B cell (primary cell): ENCODE data around the gene RPL32. TPM values are rescaled to one million over a fixed set of nuclear protein-coding genes. Genes with fewer than 3 reads are reported as not detected.

Experiments used
- ATAC-seq: fragments of 200-7000 bp; cut with Tn5 transposase; one replicate; pipeline ENCODE4 v1.10.0; 2021; ENCODE audit warnings: low read depth, mild to moderate bottlenecking, moderate number of reproducible peaks, moderate library complexity
- CTCF ChIA-PET: fragments of 350-600 bp; sonication (Branson Sonifier 250); formaldehyde crosslinking; loops from one replicate; lab custom pipeline; 2021; ENCODE audit warnings: antibody characterized with exemption, inconsistent platforms; lab: Charles Lee
- POLR2A ChIA-PET: fragments of 350-600 bp; sonication (Branson Sonifier 250); formaldehyde crosslinking; loops from one replicate; lab custom pipeline; 2021; ENCODE audit warnings: antibody characterized with exemption; lab: Charles Lee
- DNase-seq: peaks from one replicate; pipeline ENCODE4 v3.0.0; 2013
- H2AFZ ChIP-seq: 2 replicates; pipeline ENCODE4 v1.6.1; 2012; ENCODE audit warnings: mild to moderate bottlenecking, low read depth, low read length; ENCODE audit not compliant: insufficient read depth, poor library complexity, severe bottlenecking
- H3K27ac ChIP-seq, 2 donors: 1 replicate in 1 of 2; 2 replicates in 1 of 2; pipeline ENCODE4 v1.5.1; 2012 to 2013; ENCODE audit warnings: low read length in 2 of 2, mild to moderate bottlenecking in 2 of 2, moderate library complexity in 1 of 2
- H3K27me3 ChIP-seq, 4 experiments: fragments of 200-600 bp in 1 of 4; sonication (generic) in 1 of 4; replicated peaks in 1 of 4; 1 replicate in 2 of 4; 2 replicates in 2 of 4; pipeline versions ENCODE4 v1.6.1 to v1.7.0; 2013 to 2016; ENCODE audit warnings: low read length in 3 of 4, mild to moderate bottlenecking in 2 of 4, mixed read lengths in 1 of 4, moderate library complexity in 1 of 4; ENCODE audit not compliant: insufficient read depth in 4 of 4, control insufficient read depth in 3 of 4; ENCODE audit errors: control extremely low read depth in 1 of 4
- H3K36me3 ChIP-seq, 2 experiments: replicated peaks in 1 of 2; 1 replicate in 1 of 2; 2 replicates in 1 of 2; pipeline versions ENCODE4 v1.6.1 to v1.7.1; 2013; ENCODE audit warnings: low read length in 1 of 2; ENCODE audit not compliant: insufficient read depth in 2 of 2, control insufficient read depth in 1 of 2; ENCODE audit errors: control extremely low read depth in 1 of 2, extremely low read depth in 1 of 2
- H3K4me1 ChIP-seq, 2 donors: fragments of 200-600 bp in 1 of 2; sonication (generic) in 1 of 2; 1 replicate in 1 of 2; 2 replicates in 1 of 2; pipeline versions ENCODE4 v1.5.1 to v1.6.1; 2013 to 2017; ENCODE audit warnings: low read length in 2 of 2; ENCODE audit not compliant: control insufficient read depth in 2 of 2, insufficient read depth in 2 of 2
- H3K4me2 ChIP-seq: replicated peaks from 2 replicates; pipeline ENCODE3; 2012; ENCODE audit warnings: mild to moderate bottlenecking, low read depth, low read length; ENCODE audit not compliant: poor library complexity, severe bottlenecking
- H3K4me3 ChIP-seq, 5 experiments: fragments of 200-600 bp in 1 of 5; sonication (generic) in 1 of 5; 1 replicate in 3 of 5; 2 replicates in 2 of 5; pipeline versions ENCODE4 v1.5.1 to v1.7.0; 2011 to 2016; ENCODE audit warnings: low read length in 4 of 5, mild to moderate bottlenecking in 4 of 5, low read depth in 2 of 5, control low read depth in 1 of 5, moderate library complexity in 1 of 5; ENCODE audit not compliant: insufficient read depth in 1 of 5; ENCODE audit errors: control extremely low read depth in 1 of 5, extremely low read depth in 1 of 5
- H3K79me2 ChIP-seq: fragments of 200-600 bp; sonication (generic); one replicate; pipeline ENCODE4 v1.6.0; 2016; ENCODE audit warnings: low read length; ENCODE audit not compliant: control insufficient read depth, insufficient read depth
- H3K9ac ChIP-seq: fragments of 200-600 bp; sonication (generic); 2 replicates; pipeline ENCODE4 v1.6.1; 2017; ENCODE audit warnings: mild to moderate bottlenecking, low read length, moderate library complexity
- H3K9me3 ChIP-seq, 3 donors: one replicate each; pipeline versions ENCODE4 v1.6.1 to v1.7.1; 2013; ENCODE audit warnings: low read length in 2 of 3; ENCODE audit not compliant: control insufficient read depth in 2 of 3, insufficient read depth in 1 of 3; ENCODE audit errors: control extremely low read depth in 1 of 3
- H4K20me1 ChIP-seq: 2 replicates; pipeline ENCODE4 v1.6.0; 2012; ENCODE audit warnings: mild to moderate bottlenecking, low read length; ENCODE audit not compliant: insufficient read depth, control insufficient read depth, poor library complexity, severe bottlenecking
- H3K27ac Mint-ChIP-seq: one replicate; pipeline ENCODE4 v1.8.0; 2021; ENCODE audit warnings: mixed read lengths
- H3K27me3 Mint-ChIP-seq: one replicate; pipeline ENCODE4 v1.8.0; 2021; ENCODE audit warnings: mixed read lengths
- H3K4me1 Mint-ChIP-seq: one replicate; pipeline ENCODE4 v1.8.0; 2021; ENCODE audit warnings: mixed read lengths
- H3K4me3 Mint-ChIP-seq: one replicate; pipeline ENCODE4 v1.8.0; 2021; ENCODE audit warnings: mixed read lengths
- H3K9me3 Mint-ChIP-seq: one replicate; pipeline ENCODE4 v1.8.0; 2022; ENCODE audit warnings: mixed read lengths; ENCODE audit not compliant: insufficient read depth
- EZH2 ChIP-seq: IDR thresholded peaks from 2 replicates; pipeline ENCODE4 v1.6.1; 2012; ENCODE audit warnings: borderline replicate concordance, low read depth, mild to moderate bottlenecking, moderate library complexity, low read length; ENCODE audit not compliant: insufficient read depth, poor library complexity, severe bottlenecking
- WGBS: methylation state at CpG from one replicate; pipeline ENCODE4 v1.1.5; 2013; ENCODE audit warnings: missing lambda C conversion rate; ENCODE audit not compliant: insufficient coverage; 5-methylcytosine and 5-hydroxymethylcytosine counted together
- intact Hi-C: fragments of 100-400 bp; cut with micrococcal nuclease; formaldehyde crosslinking; loops from one replicate; pipeline ENCODE4 v1.10.0; 2022
- polyA plus RNA-seq: library from polyadenylated mRNA; depleted of rRNA; stranded (reverse); fragments of >200 nt; gene quantifications from 2 replicates; pipeline ENCODE4 v1.2.3, GENCODE V29; 2012
- total RNA-seq, 2 donors: library from RNA; stranded (reverse); fragments of 120-200 nt in 1 of 2; gene quantifications; 1 replicate in 1 of 2; 2 replicates in 1 of 2; pipeline versions ENCODE4 v1.2.3 to v1.2.4, GENCODE V29; 2013 to 2022
- TF ChIP-seq, protein P1 (sequence below): fragments of 200-600 bp; IDR thresholded peaks from one replicate; pipeline ENCODE4 v1.8.0; 2022; ENCODE audit warnings: antibody characterized with exemption, mild to moderate bottlenecking

The RPL32 gene
- total and polyA plus RNA-seq, 2 donors (not counting 1 experiment from before 2014, with no cell fraction given) = 2,160 to 2,756 TPM

DNA sequence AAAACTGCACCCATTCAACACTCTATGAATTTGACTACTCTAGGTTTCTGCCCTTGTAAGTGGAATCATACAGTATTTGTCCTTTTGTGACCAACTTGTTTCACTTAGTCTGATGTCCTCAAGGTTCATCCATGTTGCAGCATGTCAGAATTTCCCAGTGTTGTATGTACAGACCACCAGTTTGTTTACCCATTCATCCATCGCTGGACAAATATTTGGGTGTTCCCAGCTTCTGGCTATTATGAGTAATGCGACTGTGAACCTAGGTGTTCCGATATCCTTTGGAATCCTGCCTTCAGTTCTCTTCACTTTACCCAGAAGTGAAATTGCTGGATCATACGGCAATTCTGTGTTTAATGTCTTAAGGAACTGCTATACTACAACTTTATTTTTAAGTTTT lies 12.6 kb downstream of the RPL32 start:
- no peak overlapping the region for H3K9ac ChIP-seq
- WGBS = 100% methylated on average over 1 of the region's 4 CpGs
- H3K79me2 ChIP-seq = no peaks in the 10 kb centered on the region
- Mint-ChIP-seq H3K4me3 (no peak overlapping the region), H3K27me3 (no peaks in the 10 kb centered on the region), H3K9me3 (no peaks in the 10 kb centered on the region), H3K4me1 (no peaks in the 10 kb centered on the region), H3K27ac (no peak overlapping the region)
- no peak for TF ChIP-seq EZH2
- TF ChIP-seq, protein P1, sequence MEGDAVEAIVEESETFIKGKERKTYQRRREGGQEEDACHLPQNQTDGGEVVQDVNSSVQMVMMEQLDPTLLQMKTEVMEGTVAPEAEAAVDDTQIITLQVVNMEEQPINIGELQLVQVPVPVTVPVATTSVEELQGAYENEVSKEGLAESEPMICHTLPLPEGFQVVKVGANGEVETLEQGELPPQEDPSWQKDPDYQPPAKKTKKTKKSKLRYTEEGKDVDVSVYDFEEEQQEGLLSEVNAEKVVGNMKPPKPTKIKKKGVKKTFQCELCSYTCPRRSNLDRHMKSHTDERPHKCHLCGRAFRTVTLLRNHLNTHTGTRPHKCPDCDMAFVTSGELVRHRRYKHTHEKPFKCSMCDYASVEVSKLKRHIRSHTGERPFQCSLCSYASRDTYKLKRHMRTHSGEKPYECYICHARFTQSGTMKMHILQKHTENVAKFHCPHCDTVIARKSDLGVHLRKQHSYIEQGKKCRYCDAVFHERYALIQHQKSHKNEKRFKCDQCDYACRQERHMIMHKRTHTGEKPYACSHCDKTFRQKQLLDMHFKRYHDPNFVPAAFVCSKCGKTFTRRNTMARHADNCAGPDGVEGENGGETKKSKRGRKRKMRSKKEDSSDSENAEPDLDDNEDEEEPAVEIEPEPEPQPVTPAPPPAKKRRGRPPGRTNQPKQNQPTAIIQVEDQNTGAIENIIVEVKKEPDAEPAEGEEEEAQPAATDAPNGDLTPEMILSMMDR = no peak
- no peak overlapping the region for H3K4me2 ChIP-seq
- H3K4me3 ChIP-seq = no peak overlapping the region
- CTCF ChIA-PET = interaction anchor here (0.7 kb wide), 1 partner anchor 119 kb away, joined by 5 read pairs; no protein-coding TSS in a partner anchor
- H3K9me3 ChIP-seq = no peaks in the 10 kb centered on the region
- no peak overlapping the region for H2AFZ ChIP-seq
- H4K20me1 ChIP-seq = no peaks in the 10 kb centered on the region
- no peaks in the 10 kb centered on the region for H3K27me3 ChIP-seq
- no peaks in the 10 kb centered on the region for H3K4me1 ChIP-seq
- no peak for DNase-seq
- POLR2A ChIA-PET = no interaction called here
- ATAC-seq = no peak
- no peak overlapping the region for H3K27ac ChIP-seq
- H3K36me3 ChIP-seq = peaks cover 0 to 16% of the 10 kb centered on the region in 2 experiments
- intact Hi-C loops = no loop called here

- ChIA-PET CTCF (interaction anchor here (1.0 kb wide), 1 partner anchor 17 kb away, joined by 3 read pairs; no protein-coding TSS in a partner anchor), POLR2A (no interaction called here)
- no peak overlapping the region for H3K4me2 ChIP-seq
- 86% methylated on average over 1 of the region's 8 CpGs for WGBS
- Mint-ChIP-seq H3K27me3 (no peaks in the 10 kb centered on the region), H3K4me3 (no peak overlapping the region), H3K27ac (no peak overlapping the region), H3K9me3 (no peaks in the 10 kb centered on the region), H3K4me1 (no peaks in the 10 kb centered on the region)
- no peaks in the 10 kb centered on the region for H3K4me1 ChIP-seq
- no peak overlapping the region for H3K9ac ChIP-seq
- H3K9me3 ChIP-seq = no peaks in the 10 kb centered on the region
- DNase-seq (no peak), ATAC-seq (no peak)
- no peaks in the 10 kb centered on the region for H4K20me1 ChIP-seq
- intact Hi-C loops = no loop called here
- no peak overlapping the region for H3K4me3 ChIP-seq
- no peaks in the 10 kb centered on the region for H3K27me3 ChIP-seq
- TF ChIP-seq, protein P1 = no peak
- no peak for TF ChIP-seq EZH2
- H3K79me2 ChIP-seq = no peaks in the 10 kb centered on the region
- H2AFZ ChIP-seq = no peak overlapping the region
- no peaks in the 10 kb centered on the region for H3K36me3 ChIP-seq
- no peak overlapping the region for H3K27ac ChIP-seq
Measured at GRCh38 chr3:12825156-12825555, 16.2 kb downstream of the RPL32 start.
